ENCODE data around the gene PLIN4. TPM values are rescaled to one million over a fixed set of nuclear protein-coding genes. Genes with fewer than 3 reads are reported as not detected.

The PLIN4 gene
- total RNA-seq, 4 donors from 2014 or later = 1.3 to 6.6 (median 3.7) TPM

- Histone ChIP-seq H3K4me1 (no peaks in the 10 kb centered on the region), H3K9me3 (no peaks in the 10 kb centered on the region), H3K4me3 (replicated peaks in 1 of 3) (no peak overlapping the region), H3K27ac (no peak overlapping the region), H3K36me3 (no peaks in the 10 kb centered on the region), H3K27me3 (no peaks in the 10 kb centered on the region)
- DNase-seq = no peak
- intact Hi-C loops (cut with DNase I) = no loop called here
- TF ChIP-seq POLR2A (IDR thresholded peaks at IDR 0.05) (no peak), CTCF (IDR thresholded peaks at IDR 0.05) (no peak)
- 49 to 81% methylated on average over 3 to 4 of the region's 8 CpGs for WGBS, 2 donors
Measured at GRCh38 chr19:4516939-4517300, 1.4 kb downstream of the PLIN4 start.

GRCh38 chr19:4516199-4516938, 1.9 kb downstream of the PLIN4 start:
- intact Hi-C loops (cut with DNase I) = no loop called here
- no peak overlapping the region for H3K4me3 ChIP-seq (replicated peaks in 1 of 3)
- TF ChIP-seq POLR2A (IDR thresholded peaks at IDR 0.05) = no peak
- no peak for TF ChIP-seq CTCF (IDR thresholded peaks at IDR 0.05)
- H3K36me3 ChIP-seq = no peaks in the 10 kb centered on the region
- no peak for DNase-seq
- H3K9me3 ChIP-seq = no peaks in the 10 kb centered on the region
- H3K4me1 ChIP-seq = no peaks in the 10 kb centered on the region
- H3K27me3 ChIP-seq = no peaks in the 10 kb centered on the region
- H3K27ac ChIP-seq = no peak overlapping the region
- 69 to 72% methylated on average over 11 to 13 of the region's 14 CpGs for WGBS, 2 donors

- H3K36me3 ChIP-seq = no peaks in the 10 kb centered on the region
- no peak overlapping the region for H3K4me3 ChIP-seq (replicated peaks in 1 of 3)
- no peak for DNase-seq
- intact Hi-C loops (cut with DNase I) = no loop called here
- H3K4me1 ChIP-seq = no peaks in the 10 kb centered on the region
- TF ChIP-seq CTCF (IDR thresholded peaks at IDR 0.05) = no peak
- no peak for TF ChIP-seq POLR2A (IDR thresholded peaks at IDR 0.05)
- WGBS, 2 donors = 87 to 93% methylated on average over 5 of the region's 5 CpGs
- no peaks in the 10 kb centered on the region for H3K9me3 ChIP-seq
- no peaks in the 10 kb centered on the region for H3K27me3 ChIP-seq
- H3K27ac ChIP-seq = no peak overlapping the region
Measured at GRCh38 chr19:4515732-4516131, 2.6 kb downstream of the PLIN4 start.

GRCh38 chr19:4513248-4513647, 5.0 kb downstream of the PLIN4 start:
- intact Hi-C loops (cut with DNase I) = no loop called here
- H3K27me3 ChIP-seq = no peaks in the 10 kb centered on the region
- DNase-seq = no peak
- WGBS, 2 donors = 88 to 91% methylated on average over 10 to 14 of the region's 17 CpGs
- H3K27ac ChIP-seq = no peak overlapping the region
- H3K9me3 ChIP-seq = no peaks in the 10 kb centered on the region
- H3K4me1 ChIP-seq = no peaks in the 10 kb centered on the region
- TF ChIP-seq CTCF (IDR thresholded peaks at IDR 0.05) = no peak
- no peak for TF ChIP-seq POLR2A (IDR thresholded peaks at IDR 0.05)
- no peak overlapping the region for H3K4me3 ChIP-seq (replicated peaks in 1 of 3)
- H3K36me3 ChIP-seq = no peaks in the 10 kb centered on the region

GRCh38 chr19:4512070-4512469, 6.2 kb downstream of the PLIN4 start:
- Histone ChIP-seq H3K4me1 (no peaks in the 10 kb centered on the region), H3K36me3 (no peaks in the 10 kb centered on the region), H3K9me3 (no peaks in the 10 kb centered on the region), H3K4me3 (replicated peaks in 1 of 3) (no peak overlapping the region), H3K27ac (no peak overlapping the region), H3K27me3 (no peaks in the 10 kb centered on the region)
- intact Hi-C loops (cut with DNase I) = no loop called here
- no peak for TF ChIP-seq CTCF (IDR thresholded peaks at IDR 0.05)
- no peak for DNase-seq
- WGBS, 2 donors = 88 to 89% methylated on average over 17 of the region's 17 CpGs
